Measurements from ENCODE around the gene ACTR3C.

DNA sequence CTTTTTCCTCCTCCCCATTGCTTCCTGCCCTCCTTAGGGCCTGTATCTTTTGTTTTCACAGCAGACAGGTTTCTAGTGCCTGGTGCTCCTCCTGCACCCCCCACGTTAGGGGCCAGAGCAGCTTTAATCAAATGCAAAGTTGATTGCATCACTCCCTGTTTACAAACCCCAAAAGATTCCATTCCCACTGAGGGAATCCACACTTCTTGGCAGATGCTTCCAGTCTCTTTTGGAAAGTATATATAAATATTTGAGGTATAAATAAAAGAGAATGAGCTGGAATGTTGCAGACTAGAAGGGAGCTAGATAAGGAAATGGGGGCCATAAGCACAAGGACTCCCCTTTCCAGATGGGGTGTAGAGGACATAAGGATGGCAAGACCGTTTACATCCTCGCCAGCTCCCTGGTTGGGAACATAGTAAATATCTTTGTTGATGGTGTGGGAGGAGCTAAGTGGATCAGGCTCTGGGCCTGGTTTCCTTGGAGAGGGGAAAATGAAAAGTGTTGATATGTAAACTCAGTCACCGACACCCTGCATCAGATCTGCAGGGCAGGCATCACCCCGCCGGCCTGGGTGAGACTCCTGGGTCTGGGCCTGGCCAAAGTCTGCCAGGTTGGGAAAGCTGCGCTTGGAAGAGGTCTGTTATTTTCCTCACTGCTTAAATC is 11.9 kb upstream of the ACTR3C start:
- TF ChIP-seq, protein P1, sequence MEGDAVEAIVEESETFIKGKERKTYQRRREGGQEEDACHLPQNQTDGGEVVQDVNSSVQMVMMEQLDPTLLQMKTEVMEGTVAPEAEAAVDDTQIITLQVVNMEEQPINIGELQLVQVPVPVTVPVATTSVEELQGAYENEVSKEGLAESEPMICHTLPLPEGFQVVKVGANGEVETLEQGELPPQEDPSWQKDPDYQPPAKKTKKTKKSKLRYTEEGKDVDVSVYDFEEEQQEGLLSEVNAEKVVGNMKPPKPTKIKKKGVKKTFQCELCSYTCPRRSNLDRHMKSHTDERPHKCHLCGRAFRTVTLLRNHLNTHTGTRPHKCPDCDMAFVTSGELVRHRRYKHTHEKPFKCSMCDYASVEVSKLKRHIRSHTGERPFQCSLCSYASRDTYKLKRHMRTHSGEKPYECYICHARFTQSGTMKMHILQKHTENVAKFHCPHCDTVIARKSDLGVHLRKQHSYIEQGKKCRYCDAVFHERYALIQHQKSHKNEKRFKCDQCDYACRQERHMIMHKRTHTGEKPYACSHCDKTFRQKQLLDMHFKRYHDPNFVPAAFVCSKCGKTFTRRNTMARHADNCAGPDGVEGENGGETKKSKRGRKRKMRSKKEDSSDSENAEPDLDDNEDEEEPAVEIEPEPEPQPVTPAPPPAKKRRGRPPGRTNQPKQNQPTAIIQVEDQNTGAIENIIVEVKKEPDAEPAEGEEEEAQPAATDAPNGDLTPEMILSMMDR (conservative IDR thresholded peaks at IDR 0.05; ENCODE audit: low read length), result no peak
- no peak for TF ChIP-seq EZH2phosphoT487 (IDR thresholded peaks at IDR 0.05; ENCODE audit: borderline replicate concordance, low read depth, low read length)
